Colonic mucosa (tissue), 4 donors: ENCODE measurements around the gene ZSCAN16. TPM values are rescaled to one million over a fixed set of nuclear protein-coding genes. Genes with fewer than 3 reads are reported as not detected.

Experiments
- DNase-seq: peaks from one replicate; pipeline ENCODE4 v3.0.0-alpha.2; 2020
- H3K27ac ChIP-seq: fragments of 200-600 bp; one replicate; pipeline ENCODE4 v1.8.0; 2021
- H3K27me3 ChIP-seq: fragments of 200-600 bp; one replicate; pipeline ENCODE4 v1.8.0; 2021
- H3K36me3 ChIP-seq: fragments of 200-600 bp; one replicate; pipeline ENCODE4 v1.8.0; 2021
- H3K4me1 ChIP-seq: fragments of 200-600 bp; one replicate; pipeline ENCODE4 v1.8.0; 2021; ENCODE audit warnings: mild to moderate bottlenecking
- H3K4me3 ChIP-seq: fragments of 200-600 bp; one replicate; pipeline ENCODE4 v1.8.0; 2021
- H3K9ac ChIP-seq, 2 donors: one replicate each; pipeline ENCODE4 v1.7.0; 2013; ENCODE audit warnings: control low read depth in 2 of 2, low read depth in 2 of 2, low read length in 2 of 2
- H3K9me3 ChIP-seq: fragments of 200-600 bp; one replicate; pipeline ENCODE4 v1.8.0; 2021
- CTCF ChIP-seq: fragments of 200-600 bp; IDR thresholded peaks from one replicate; pipeline ENCODE4 v1.8.0; 2022; ENCODE audit warnings: antibody characterized with exemption, mild to moderate bottlenecking
- intact Hi-C: fragments of 100-400 bp; cut with DNase I; formaldehyde crosslinking; loops from one replicate; pipeline ENCODE4 v1.14.1; 2022
- total RNA-seq, 2 donors: library from RNA; stranded (reverse); fragmentation: NEBNext Ultra II Directional in 1 of 2; extraction: Animal tissue kit (Norgen Biotek cat#: 25700) in 1 of 2; gene quantifications; one replicate each; pipeline ENCODE4 v1.2.1, GENCODE V29; 2021
- donor health status: healthy.
- donor health status: DM: no; HTN: no; CAD: no.
- donor health status: DM: no; HTN: no; CAD: no.

ZSCAN16 gene
- total RNA-seq, 2 donors from 2014 or later: 8.3 to 8.7 TPM

DNA sequence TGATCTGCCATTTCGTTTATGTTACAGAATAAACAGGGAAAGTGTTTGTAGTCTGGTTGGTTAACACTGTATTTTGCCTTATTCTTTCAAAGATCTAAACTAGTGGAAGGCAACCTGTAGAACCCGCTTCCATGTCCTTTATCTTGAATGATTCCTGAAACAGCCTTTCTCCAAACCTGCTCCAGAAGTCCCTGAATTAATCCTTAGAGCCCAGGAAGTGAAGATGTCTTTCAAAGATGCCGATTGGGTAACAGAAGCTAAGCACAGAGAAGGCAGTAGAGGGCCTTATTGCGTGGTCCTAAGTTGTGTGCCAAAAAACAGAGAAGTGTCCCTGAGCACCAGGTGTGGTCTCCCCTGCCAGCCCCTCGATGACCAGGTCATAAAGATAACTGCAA is 19.2 kb upstream of the ZSCAN16 start:
- intact Hi-C loops: no loop called here
- no peak for DNase-seq
- TF ChIP-seq CTCF: no peak

DNA sequence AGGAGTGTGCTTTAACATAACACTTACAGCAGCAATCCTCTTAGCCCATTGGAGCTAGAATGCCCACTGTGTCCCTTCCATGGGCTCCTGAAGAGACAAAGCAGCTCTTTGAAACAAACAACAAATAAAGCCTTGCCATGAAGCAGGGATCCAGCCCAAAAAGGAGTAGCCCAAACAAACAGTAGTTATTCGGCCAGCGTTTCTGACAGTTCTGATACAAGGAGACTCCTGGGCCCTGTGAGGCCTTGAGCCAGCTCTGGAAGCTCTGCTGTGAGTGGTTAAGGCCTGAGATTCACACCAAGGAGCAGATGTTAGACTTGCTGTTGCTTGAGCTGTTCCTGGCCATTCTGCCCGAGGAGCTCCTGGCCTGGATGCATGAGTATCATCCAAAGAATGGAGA is 16.9 kb upstream of the ZSCAN16 start:
- no peak for DNase-seq
- Histone ChIP-seq H3K9me3 (no peaks in the 10 kb centered on the region), H3K27me3 (peaks cover 4% of the 10 kb centered on the region), H3K9ac (no peak overlapping the region), H3K4me1 (no peaks in the 10 kb centered on the region), H3K36me3 (no peaks in the 10 kb centered on the region), H3K27ac (no peak overlapping the region), H3K4me3 (no peak overlapping the region)
- no peak for TF ChIP-seq CTCF
- intact Hi-C loops: no loop called here

More for the DNA sequence above, 19.2 kb upstream of the ZSCAN16 start:
- H3K4me1 ChIP-seq: no peaks in the 10 kb centered on the region
- H3K27me3 ChIP-seq: peaks cover under 1% of the 10 kb centered on the region
- peak overlapping the region; percentile 33 to 78 for H3K9ac ChIP-seq
- H3K27ac ChIP-seq: peak overlapping the region; percentile 64
- no peaks in the 10 kb centered on the region for H3K9me3 ChIP-seq
- H3K36me3 ChIP-seq: no peaks in the 10 kb centered on the region
- peak overlapping the region; percentile 69 for H3K4me3 ChIP-seq

- Histone ChIP-seq H3K9ac (no peak overlapping the region), H3K36me3 (no peaks in the 10 kb centered on the region), H3K9me3 (no peaks in the 10 kb centered on the region), H3K27me3 (peaks cover 4% of the 10 kb centered on the region), H3K4me3 (no peak overlapping the region), H3K4me1 (no peaks in the 10 kb centered on the region), H3K27ac (no peak overlapping the region)
- no peak for TF ChIP-seq CTCF
- no peak for DNase-seq
- intact Hi-C loops: no loop called here
Observed at GRCh38 chr6:28111964-28112363, 12.4 kb upstream of the ZSCAN16 start.

DNA sequence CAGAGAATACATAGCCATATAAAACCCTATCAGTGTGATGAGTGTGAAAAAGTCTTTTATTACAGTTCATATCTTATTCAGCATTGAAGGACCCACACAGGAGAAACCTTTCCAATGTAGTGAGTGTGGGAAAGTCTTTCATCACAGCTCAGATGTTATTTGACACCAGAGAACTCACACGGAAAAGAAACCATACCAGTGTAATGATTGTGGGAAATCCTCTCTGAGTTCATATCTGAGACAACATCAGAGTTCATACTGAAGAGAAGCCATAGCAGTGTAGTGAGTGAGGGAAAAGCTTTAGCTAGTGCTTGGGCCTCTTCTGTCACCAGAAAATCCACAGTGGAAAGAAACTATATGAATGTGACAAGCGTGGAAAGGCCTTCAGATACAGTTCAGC is 8.6 kb upstream of the ZSCAN16 start:
- intact Hi-C loops: no loop called here
- H3K9me3 ChIP-seq: no peaks in the 10 kb centered on the region
- H3K27me3 ChIP-seq: no peaks in the 10 kb centered on the region
- no peak for DNase-seq
- TF ChIP-seq CTCF: no peak
- no peaks in the 10 kb centered on the region for H3K36me3 ChIP-seq
- no peak overlapping the region for H3K4me3 ChIP-seq
- no peak overlapping the region for H3K9ac ChIP-seq
- H3K4me1 ChIP-seq: no peaks in the 10 kb centered on the region
- H3K27ac ChIP-seq: no peak overlapping the region

DNA sequence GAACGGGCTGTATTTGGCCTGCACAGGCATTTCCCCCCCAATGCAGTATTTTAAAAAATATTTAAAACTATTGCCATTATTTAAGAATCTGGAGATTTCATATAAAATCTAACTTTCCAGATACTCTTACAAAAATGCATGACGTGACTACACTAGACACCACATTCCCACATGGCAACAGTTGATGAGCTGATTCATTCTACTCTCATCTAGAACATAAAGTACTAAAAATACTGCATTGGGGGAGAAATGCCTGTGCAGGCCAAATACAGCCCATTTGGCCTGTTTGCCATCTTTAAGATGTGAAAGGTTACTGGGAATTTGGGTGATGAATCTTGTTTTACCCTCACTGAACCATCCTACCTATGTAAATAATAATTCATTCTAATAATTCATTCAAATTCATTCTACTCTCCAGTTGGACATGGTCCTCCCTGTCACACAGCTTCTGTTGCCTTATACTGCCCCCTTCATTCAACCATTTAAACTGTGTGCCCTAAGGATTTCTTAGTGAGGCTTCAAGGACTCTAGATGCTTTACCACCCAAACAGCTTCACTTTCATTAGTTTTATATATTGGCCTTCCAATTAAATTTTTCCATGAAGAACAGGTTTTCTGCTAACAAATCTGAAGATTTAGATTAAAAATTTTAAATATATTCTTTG is 6.9 kb upstream of the ZSCAN16 start:
- no peak for TF ChIP-seq CTCF
- DNase-seq: no peak
- Histone ChIP-seq H3K9ac (no peak overlapping the region), H3K36me3 (no peaks in the 10 kb centered on the region), H3K9me3 (no peaks in the 10 kb centered on the region), H3K4me1 (no peaks in the 10 kb centered on the region), H3K4me3 (no peak overlapping the region), H3K27ac (no peak overlapping the region), H3K27me3 (no peaks in the 10 kb centered on the region)
- intact Hi-C loops: no loop called here
